Measurements from ENCODE around the gene DYRK1A.

The DYRK1A gene

DNA sequence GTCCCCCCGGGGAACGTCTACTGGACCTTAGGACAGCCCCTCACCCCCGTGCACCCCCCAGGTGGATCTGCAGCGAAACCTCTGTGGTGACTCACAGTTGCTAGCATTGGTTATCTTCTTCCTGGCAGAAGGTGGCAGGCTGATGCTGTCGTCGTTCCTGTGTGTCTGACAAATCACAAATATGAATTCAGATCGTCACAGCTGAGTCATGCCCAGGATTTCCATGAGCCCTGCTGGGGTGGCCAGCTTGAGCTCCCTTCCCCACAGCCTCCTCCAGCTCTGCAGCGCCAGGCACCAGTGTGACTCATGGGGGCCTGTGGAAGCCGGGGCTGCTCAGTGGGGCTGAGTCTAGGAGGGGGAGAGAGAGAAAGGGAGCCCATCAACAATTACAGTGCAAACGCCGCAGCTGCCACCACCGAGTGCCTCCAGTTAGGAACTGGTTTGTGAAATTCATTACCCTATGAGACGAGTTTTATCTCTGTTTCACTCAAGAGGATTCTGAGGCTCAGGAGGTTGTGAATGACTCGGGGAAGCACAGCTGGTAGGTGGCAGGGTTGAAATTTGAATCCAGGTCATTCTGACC, 197.9 kb downstream of the DYRK1A start (continued):
- TF ChIP-seq PATZ1 (CRISPR knock-in tag; IDR thresholded peaks at IDR 0.05; ENCODE audit: borderline replicate concordance) (no peak), POU6F1 (CRISPR knock-in tag; IDR thresholded peaks at IDR 0.05; ENCODE audit: borderline replicate concordance, low read depth) (no peak), ARNTL (CRISPR knock-in tag; IDR thresholded peaks at IDR 0.05; ENCODE audit: borderline replicate concordance, low read depth) (no peak), CSDC2 (CRISPR knock-in tag; IDR thresholded peaks at IDR 0.05) (no peak)
- TF ChIP-seq, protein P1, sequence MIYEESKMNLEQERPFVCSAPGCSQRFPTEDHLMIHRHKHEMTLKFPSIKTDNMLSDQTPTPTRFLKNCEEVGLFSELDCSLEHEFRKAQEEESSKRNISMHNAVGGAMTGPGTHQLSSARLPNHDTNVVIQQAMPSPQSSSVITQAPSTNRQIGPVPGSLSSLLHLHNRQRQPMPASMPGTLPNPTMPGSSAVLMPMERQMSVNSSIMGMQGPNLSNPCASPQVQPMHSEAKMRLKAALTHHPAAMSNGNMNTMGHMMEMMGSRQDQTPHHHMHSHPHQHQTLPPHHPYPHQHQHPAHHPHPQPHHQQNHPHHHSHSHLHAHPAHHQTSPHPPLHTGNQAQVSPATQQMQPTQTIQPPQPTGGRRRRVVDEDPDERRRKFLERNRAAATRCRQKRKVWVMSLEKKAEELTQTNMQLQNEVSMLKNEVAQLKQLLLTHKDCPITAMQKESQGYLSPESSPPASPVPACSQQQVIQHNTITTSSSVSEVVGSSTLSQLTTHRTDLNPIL (CRISPR knock-in tag; IDR thresholded peaks at IDR 0.05; ENCODE audit: low read depth), result no peak

GRCh38 chr21:37564924-37565529, 198.5 kb downstream of the DYRK1A start:
- TF ChIP-seq, protein P2, sequence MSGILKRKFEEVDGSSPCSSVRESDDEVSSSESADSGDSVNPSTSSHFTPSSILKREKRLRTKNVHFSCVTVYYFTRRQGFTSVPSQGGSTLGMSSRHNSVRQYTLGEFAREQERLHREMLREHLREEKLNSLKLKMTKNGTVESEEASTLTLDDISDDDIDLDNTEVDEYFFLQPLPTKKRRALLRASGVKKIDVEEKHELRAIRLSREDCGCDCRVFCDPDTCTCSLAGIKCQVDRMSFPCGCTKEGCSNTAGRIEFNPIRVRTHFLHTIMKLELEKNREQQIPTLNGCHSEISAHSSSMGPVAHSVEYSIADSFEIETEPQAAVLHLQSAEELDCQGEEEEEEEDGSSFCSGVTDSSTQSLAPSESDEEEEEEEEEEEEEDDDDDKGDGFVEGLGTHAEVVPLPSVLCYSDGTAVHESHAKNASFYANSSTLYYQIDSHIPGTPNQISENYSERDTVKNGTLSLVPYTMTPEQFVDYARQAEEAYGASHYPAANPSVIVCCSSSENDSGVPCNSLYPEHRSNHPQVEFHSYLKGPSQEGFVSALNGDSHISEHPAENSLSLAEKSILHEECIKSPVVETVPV (CRISPR knock-in tag; IDR thresholded peaks at IDR 0.05), result no peak
- TF ChIP-seq TCF4 (CRISPR knock-in tag; IDR thresholded peaks at IDR 0.05; ENCODE audit: borderline replicate concordance), result no peak
- no peak for TF ChIP-seq POU6F1 (CRISPR knock-in tag; IDR thresholded peaks at IDR 0.05; ENCODE audit: borderline replicate concordance, low read depth)
- no peak for TF ChIP-seq RARB (CRISPR knock-in tag; IDR thresholded peaks at IDR 0.05)
- no peak for TF ChIP-seq ISL1 (CRISPR knock-in tag; IDR thresholded peaks at IDR 0.05)
- TF ChIP-seq OSR1 (CRISPR knock-in tag; IDR thresholded peaks at IDR 0.05), result no peak
- TF ChIP-seq, protein P1 (CRISPR knock-in tag; IDR thresholded peaks at IDR 0.05; ENCODE audit: low read depth), result no peak
- no peak for TF ChIP-seq ZFP30 (CRISPR knock-in tag; IDR thresholded peaks at IDR 0.05)
- TF ChIP-seq ESRRG (CRISPR knock-in tag; IDR thresholded peaks at IDR 0.05), result no peak
- no peak for TF ChIP-seq CSDC2 (CRISPR knock-in tag; IDR thresholded peaks at IDR 0.05)
- no peak for TF ChIP-seq PATZ1 (CRISPR knock-in tag; IDR thresholded peaks at IDR 0.05; ENCODE audit: borderline replicate concordance)
- no peak for ATAC-seq

GRCh38 chr21:37565530-37566223, 199.1 kb downstream of the DYRK1A start:
- no peak for ATAC-seq
- TF ChIP-seq, protein P1 (CRISPR knock-in tag; IDR thresholded peaks at IDR 0.05; ENCODE audit: low read depth), result no peak
- TF ChIP-seq CSDC2 (CRISPR knock-in tag; IDR thresholded peaks at IDR 0.05), result no peak
- no peak for TF ChIP-seq PATZ1 (CRISPR knock-in tag; IDR thresholded peaks at IDR 0.05; ENCODE audit: borderline replicate concordance)
- no peak for TF ChIP-seq ISL1 (CRISPR knock-in tag; IDR thresholded peaks at IDR 0.05)
- TF ChIP-seq POU6F1 (CRISPR knock-in tag; IDR thresholded peaks at IDR 0.05; ENCODE audit: borderline replicate concordance, low read depth), result no peak
- TF ChIP-seq GLIS3 (CRISPR knock-in tag; IDR thresholded peaks at IDR 0.05), result no peak
- no peak for TF ChIP-seq ARNTL (CRISPR knock-in tag; IDR thresholded peaks at IDR 0.05; ENCODE audit: borderline replicate concordance, low read depth)
